Activated CD4-positive, alpha-beta T cell treated with anti-CD3 and anti-CD28 coated beads, Interleukin-2, amount 50 U/mL, for 4 hours (primary cell): Measurements from ENCODE around the gene ADK.
"Not testable (repeated sequence)": the region's sequence is repeated elsewhere in the genome, so short reads cannot be mapped to it uniquely, and the experiment has no call there.

Experiments
- DNase-seq, 2 experiments: peaks; one replicate each; pipeline ENCODE4 v3.0.0-alpha.2; 2020

The ADK gene

GRCh38 chr10:74433595-74433956, 282.6 kb downstream of the ADK start:
- no peak for DNase-seq

DNA sequence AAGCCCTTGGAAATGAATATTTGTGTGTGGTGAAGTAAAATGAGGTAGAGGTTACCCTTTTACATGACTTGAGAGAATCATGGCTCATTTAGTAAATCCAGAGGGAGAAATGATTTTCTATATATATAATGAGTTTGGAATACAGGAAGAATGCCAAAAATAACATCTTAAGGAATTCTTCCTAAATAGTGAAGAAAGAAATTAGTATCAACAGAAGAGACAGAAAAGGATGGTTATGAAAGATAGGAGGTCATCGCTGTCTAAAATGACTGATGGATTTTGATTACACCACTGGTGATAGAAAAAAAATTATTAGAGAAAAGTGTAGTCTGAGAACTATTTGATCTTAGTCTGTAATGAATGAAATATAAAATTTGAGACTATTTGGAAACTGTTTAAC, 283.0 kb downstream of the ADK start:
- no peak for DNase-seq

DNA sequence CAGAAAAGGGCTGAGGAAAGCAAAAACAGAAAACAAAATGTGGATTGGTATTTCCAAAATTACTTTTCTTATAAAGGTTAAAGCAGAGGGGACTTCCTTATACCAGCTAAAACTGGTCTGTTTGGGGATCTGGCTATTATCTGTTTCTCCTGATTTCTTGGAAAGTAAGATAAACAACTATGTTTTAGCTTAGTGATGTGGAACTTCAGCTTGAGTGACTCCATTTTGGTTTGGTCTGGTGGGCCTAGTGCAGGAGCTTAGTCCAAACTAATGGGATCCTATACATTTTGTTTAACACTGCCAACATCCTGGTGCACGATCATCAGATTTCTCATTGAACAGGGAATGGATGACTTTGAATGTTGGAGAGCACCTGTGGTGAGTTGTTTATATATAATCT, 283.5 kb downstream of the ADK start:
- DNase-seq = no peak

DNA sequence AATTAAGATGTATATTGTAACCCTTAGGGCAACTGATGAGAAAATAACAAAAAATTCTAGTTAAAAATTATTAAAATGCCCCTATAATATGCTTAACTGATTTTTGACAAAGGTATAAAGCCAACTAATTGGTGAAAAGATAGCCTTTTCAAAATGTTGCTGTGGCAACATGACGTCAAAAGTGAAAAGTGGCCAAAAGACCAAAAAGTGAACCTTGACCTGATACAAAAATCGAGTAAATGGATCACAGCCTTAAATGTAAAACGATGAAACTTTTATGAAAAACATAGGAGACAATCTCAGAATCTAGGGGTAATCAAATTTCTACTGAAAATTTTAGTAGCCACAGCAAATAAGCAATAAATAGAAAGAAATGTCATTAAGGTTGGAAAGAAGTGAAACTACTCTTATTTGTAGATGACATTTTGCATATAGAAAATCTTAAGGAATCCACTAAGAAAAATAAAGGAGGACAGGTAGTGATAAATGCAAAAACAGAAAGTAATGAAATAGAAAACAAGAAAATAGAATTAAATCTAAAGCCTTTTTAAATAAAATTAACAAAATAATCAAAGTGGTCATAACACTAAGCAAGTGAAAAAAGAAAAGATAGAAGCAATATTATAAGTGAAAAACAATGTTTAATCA, 285.6 kb downstream of the ADK start:
- DNase-seq = no peak

GRCh38 chr10:74437822-74438221, 286.8 kb downstream of the ADK start:
- DNase-seq = no peak

DNA sequence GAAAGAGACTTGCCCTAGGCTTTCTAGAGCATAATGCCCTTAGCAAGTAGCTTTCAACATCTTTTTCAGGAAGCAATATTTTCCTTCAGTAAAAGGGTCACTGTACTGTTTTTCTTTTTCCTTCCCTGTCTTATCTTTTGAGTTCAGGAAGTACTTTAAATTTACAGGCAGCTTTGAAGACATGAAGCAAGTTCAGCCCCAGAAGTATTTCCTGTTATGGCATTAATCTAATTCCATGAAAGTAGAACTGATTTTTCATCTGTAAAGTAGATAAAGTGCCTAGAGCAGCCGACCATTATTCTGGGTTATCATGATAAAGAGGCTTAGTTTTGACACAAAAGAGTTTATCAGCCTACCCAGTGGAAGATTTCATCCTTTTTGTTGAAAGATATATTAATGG, 288.2 kb downstream of the ADK start:
- DNase-seq = no peak

DNA sequence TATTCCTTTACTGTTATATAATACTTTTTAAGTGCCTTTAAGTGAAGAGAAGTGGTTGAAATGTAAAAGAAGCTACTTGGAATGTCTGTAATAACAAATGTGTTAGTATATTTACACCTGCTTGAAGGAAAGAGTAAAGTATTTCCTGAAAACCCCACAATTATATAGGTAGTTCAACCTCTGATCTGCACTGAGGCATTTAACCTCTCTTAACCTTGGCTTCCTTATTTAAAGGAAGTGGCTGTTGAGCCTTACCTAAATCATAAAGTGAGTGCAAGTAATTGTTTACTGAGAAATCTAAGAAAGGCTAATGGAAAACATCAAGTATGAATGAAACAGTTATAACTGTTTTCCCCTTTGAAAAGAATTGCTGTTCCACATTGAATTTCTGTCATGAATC, 294.5 kb downstream of the ADK start:
- DNase-seq = no peak

- no peak for DNase-seq
These were observed 299.6 kb downstream of the ADK start for GRCh38 chr10:74450602-74451001.

GRCh38 chr10:74451127-74451829, 300.3 kb downstream of the ADK start:
- no peak for DNase-seq

GRCh38 chr10:74453169-74453568, 302.1 kb downstream of the ADK start:
- DNase-seq = no peak

GRCh38 chr10:74457478-74457877, 306.5 kb downstream of the ADK start:
- not testable (repeated sequence) for DNase-seq

DNA sequence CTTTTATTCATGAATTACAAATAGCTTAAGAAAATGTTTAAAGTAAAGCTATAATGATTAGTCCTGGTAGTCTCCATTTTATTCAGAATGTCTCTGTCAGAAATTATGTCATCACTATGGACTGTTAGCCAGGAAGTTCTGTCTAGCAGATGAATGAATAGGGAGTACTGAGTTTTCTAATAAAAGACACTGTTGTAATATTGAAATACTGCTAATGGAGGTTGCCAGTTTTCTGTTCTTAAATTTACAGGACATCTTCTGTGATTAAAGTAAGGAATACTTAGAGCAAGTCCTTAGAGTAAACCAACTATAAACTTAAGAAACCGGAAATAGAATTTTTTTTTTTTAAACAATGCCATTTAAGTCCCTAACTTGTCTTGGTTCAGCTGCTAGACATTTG, 309.8 kb downstream of the ADK start:
- no peak for DNase-seq

DNA sequence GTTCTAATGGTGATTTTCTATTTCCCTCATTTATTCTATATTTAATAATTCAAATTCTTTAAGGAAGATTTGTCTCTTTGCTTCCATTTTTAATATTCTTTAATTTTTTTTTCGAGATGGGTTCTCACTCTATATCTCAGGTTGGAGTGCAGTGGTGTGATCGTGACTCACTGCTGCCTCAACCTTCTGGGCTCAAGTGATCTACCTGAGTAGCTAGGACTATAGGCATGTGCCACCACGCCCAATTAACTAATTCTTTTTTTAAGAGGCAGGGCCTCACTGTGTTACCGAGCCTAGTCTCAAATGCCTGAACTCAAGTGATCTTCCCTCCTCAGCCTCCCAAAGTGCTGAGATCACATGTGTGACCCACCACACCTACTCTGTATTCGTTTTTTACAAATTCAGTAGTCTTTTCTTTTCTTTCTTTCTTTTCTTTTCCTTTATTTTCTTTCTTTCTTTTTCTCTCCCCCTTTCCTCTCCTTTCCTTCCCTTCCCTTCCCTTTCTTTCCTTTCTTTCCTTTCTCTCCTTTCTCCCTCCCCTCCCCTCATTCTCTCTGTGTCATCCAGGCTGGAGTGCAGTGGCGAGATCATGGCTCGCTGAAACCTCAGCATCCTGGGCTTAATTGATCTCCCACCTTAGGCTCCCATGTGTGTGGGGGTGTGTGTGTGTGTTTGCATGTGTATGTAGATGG, 323.1 kb downstream of the ADK start:
- DNase-seq = no peak

DNA sequence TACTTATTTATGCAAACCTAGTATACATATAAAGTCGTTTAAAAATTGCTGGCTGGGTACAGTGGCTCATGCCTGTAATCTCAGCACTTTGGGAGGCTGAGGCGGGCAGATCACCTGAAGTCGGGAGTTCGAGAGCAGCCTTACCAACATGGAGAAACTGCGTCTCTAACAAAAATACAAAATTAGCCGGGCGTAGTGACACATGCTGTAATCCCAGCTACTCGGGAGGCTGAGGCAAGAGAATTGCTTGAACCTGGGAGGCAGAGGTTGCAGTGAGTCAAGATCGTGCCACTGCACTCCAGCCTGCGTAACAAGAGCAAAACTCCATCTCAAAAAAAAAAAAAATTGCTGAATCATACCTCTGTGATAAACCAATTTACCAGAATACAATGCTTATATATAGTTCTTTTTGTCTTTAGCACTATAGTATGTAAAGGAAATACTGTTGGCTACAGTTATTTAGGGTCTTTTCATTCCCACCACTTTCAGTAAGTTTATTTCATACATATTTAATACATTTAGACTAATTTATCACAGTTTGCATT, 325.2 kb downstream of the ADK start:
- DNase-seq = not testable (repeated sequence)

- DNase-seq = no peak
These were observed 329.8 kb downstream of the ADK start for GRCh38 chr10:74480778-74481177.

- DNase-seq = no peak
These were observed 332.3 kb downstream of the ADK start for GRCh38 chr10:74483356-74483755.

DNA sequence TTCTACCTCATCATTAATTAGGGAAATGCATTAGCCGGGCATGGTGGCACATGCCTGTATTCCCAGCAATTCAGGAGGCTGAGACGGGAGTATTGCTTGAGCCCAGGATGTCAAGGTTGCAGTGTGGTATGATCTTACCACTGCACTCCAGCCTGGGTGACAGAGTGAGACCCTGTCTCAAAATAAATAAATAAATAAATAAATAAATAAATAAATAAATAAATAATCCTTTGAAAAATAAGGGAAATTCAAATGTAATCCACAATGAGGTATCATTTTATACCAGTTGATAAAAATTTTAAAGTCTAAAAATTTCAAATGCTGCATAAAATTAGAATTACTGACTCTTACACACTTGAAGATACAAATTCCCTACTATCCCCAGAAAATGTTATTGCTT, 334.3 kb downstream of the ADK start:
- DNase-seq = no peak

DNA sequence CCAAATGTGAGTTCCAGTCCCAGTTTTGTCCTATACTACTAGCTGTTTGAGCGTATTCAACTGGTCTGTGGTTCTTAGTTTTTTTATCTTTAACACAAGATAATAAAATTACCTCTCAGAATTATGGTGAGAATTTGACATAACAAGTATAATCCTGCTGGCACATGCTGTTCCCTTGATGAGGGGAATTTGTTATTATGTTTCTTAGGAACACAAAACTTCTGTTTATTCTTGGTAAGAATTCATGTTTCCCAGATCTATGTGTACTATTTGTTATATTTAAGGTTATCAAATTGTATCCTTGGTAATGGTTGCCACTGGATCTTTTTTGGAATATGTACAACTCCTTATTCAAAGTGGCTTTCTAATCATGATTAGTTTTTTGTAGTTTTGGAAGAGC, 335.6 kb downstream of the ADK start:
- no peak for DNase-seq

DNA sequence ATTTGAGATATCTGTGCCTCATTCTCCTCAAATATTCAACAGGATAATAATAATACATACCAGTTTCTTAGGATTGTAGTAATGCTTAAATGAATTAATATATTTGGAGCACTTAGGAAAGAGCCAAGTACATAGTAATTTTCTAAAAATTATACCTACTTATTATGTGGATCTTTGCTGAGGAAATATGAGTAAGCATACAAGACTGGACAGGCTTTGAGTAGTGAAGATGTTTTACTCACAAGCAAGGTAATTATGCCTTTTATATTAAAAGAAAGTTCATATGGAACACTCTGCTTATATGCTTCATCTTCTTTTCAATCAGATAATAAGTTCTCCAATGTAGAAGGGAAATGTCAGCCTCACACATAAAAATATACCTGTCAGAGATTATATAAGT, 337.9 kb downstream of the ADK start:
- DNase-seq = no peak

DNA sequence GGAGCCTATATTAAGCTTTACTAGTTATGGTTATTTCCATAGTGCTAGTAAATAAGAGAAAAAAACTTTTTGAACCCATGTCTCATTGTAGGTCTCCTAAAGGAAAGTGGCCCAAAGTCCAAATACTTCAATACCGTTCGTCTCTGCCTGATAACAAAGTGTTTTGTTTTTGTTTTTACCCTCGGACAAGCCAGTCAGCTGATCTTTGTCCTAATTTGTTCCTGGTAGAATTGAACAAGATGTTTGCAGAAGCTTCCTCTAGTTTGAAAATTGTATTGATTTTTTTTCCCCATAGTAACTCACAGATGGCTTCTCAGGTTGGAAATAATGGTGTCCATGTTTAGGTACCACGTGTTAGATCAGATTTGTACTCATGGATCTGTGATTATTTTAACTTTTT, 339.5 kb downstream of the ADK start:
- no peak for DNase-seq

DNA sequence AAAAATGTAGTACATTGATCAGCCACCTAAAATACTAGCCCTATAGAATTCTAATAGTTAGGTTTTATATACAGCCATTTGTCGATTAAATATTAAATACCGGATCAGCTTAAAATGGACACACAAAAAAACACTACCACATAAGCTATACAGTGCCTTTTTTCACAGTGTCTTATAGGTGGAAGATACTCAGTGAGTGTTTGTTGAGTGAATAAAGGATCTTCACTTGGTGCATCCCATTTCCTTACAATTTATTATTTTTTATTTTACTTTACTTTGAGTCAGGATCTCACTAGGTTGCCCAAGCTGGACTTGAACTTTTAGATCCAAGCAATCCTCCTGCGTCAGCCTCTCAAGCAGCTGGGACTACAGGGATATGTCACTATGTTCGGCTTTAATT, 340.0 kb downstream of the ADK start:
- no peak for DNase-seq

DNA sequence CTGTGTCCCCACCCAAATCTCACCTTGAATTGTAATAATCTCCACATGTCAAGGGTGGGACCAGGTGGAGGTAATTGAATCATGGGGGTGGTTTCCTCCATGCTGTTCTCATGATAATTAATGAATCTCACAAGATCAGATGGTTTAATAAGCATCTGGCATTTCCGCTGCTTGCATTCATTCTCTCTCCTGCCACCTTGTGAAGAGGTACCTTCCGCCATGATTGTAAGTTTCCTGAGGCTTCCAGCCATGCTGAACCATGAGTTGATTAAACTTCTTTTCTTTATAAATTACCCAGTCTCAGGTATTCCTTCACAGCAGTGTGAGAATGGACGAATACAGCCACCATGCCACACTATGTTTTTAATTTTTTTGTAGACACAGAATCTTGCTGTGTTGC, 345.3 kb downstream of the ADK start:
- not testable (repeated sequence) for DNase-seq

- not testable (repeated sequence) for DNase-seq
These were observed 347.6 kb downstream of the ADK start for GRCh38 chr10:74498664-74499063.
